Neural progenitor cell (in vitro differentiated cells): Measurements from ENCODE around the gene USP7. TPM values are rescaled to one million over a fixed set of nuclear protein-coding genes. Genes with fewer than 3 reads are reported as not detected.

Source experiments
- DNase-seq: peaks from one replicate; pipeline ENCODE4 v3.0.0-alpha.2; 2016; ENCODE audit warnings: low spot score
- H2AFZ ChIP-seq: fragments of 200-600 bp; sonication (generic); replicated peaks from 2 replicates; pipeline ENCODE4 v1.6.1; 2016; ENCODE audit warnings: antibody characterized with exemption
- H3F3A ChIP-seq: fragments of 200-600 bp; sonication (generic); 2 replicates; pipeline ENCODE4 v1.6.1; 2016; ENCODE audit warnings: antibody characterized with exemption, low read depth
- H3K27ac ChIP-seq: fragments of 200-600 bp; sonication (generic); 2 replicates; pipeline ENCODE4 v1.5.1; 2016; ENCODE audit warnings: mild to moderate bottlenecking
- H3K27me3 ChIP-seq: fragments of 200-600 bp; sonication (generic); 2 replicates; pipeline ENCODE4 v1.6.1; 2016; ENCODE audit warnings: mild to moderate bottlenecking, moderate library complexity
- H3K36me3 ChIP-seq: fragments of 200-600 bp; sonication (generic); 2 replicates; pipeline ENCODE4 v1.5.1; 2016
- H3K4me1 ChIP-seq: fragments of 200-600 bp; sonication (generic); 2 replicates; pipeline ENCODE4 v1.6.1; 2016; ENCODE audit warnings: mixed run types
- H3K4me2 ChIP-seq: fragments of 200-600 bp; sonication (generic); 2 replicates; pipeline ENCODE4 v1.6.1; 2016
- H3K4me3 ChIP-seq: fragments of 200-600 bp; sonication (generic); 2 replicates; pipeline ENCODE4 v1.5.1; 2016
- H3K79me2 ChIP-seq: fragments of 200-600 bp; sonication (generic); 2 replicates; pipeline ENCODE4 v1.6.1; 2016; ENCODE audit warnings: low read depth
- H3K9ac ChIP-seq: fragments of 200-600 bp; sonication (generic); 2 replicates; pipeline ENCODE4 v1.6.1; 2016
- H3K9me3 ChIP-seq: fragments of 200-600 bp; sonication (generic); 2 replicates; pipeline ENCODE4 v1.5.1; 2016; ENCODE audit warnings: low read depth
- H4K20me1 ChIP-seq: fragments of 200-600 bp; sonication (generic); 2 replicates; pipeline ENCODE4 v1.6.1; 2016; ENCODE audit warnings: low read depth
- H3K27ac Mint-ChIP-seq: 3 replicates; pipeline ENCODE4 v1.8.0; 2021; ENCODE audit warnings: mixed read lengths
- H3K27me3 Mint-ChIP-seq: 2 replicates; pipeline ENCODE4 v1.8.0; 2022; ENCODE audit warnings: low read depth, mild to moderate bottlenecking, inconsistent platforms, moderate library complexity, mixed read lengths; ENCODE audit not compliant: insufficient read depth
- H3K36me3 Mint-ChIP-seq: 3 replicates; pipeline ENCODE4 v1.8.0; 2021; ENCODE audit warnings: mixed read lengths
- H3K4me1 Mint-ChIP-seq: 3 replicates; pipeline ENCODE4 v1.8.0; 2021; ENCODE audit warnings: mixed read lengths
- H3K4me3 Mint-ChIP-seq: 3 replicates; pipeline ENCODE4 v1.8.0; 2021; ENCODE audit warnings: mild to moderate bottlenecking, moderate library complexity, mixed read lengths
- H3K9me3 Mint-ChIP-seq: 3 replicates; pipeline ENCODE4 v1.8.0; 2020; ENCODE audit warnings: mixed read lengths
- CTCF ChIP-seq: fragments of 200-600 bp; sonication (generic); IDR thresholded peaks from 2 replicates; pipeline ENCODE4 v1.5.1; 2017; ENCODE audit warnings: antibody characterized with exemption, mild to moderate bottlenecking
- EZH2 ChIP-seq: fragments of 200-600 bp; sonication (generic); IDR thresholded peaks from 2 replicates; pipeline ENCODE4 v1.6.1; 2017; ENCODE audit warnings: antibody characterized with exemption, mild to moderate bottlenecking, moderate library complexity
- EZH2phosphoT487 ChIP-seq: fragments of 200-600 bp; sonication (generic); IDR thresholded peaks from 2 replicates; pipeline ENCODE4 v1.6.1; 2017; ENCODE audit warnings: antibody characterized with exemption
- total RNA-seq: library from RNA; depleted of rRNA; stranded (reverse); fragments of >200 nt; gene quantifications from 2 replicates; pipeline ENCODE4 v1.2.3, GENCODE V29; 2015; ENCODE audit warnings: low replicate concordance

Gene USP7
- total RNA-seq, 1 donor from 2014 or later = 90.3 TPM

- H3K27ac Mint-ChIP-seq = no peak overlapping the region
- no peak for DNase-seq
- Histone ChIP-seq H3K9ac (no peak overlapping the region), H3K27me3 (no peaks in the 10 kb centered on the region), H3K4me3 (no peak overlapping the region), H3F3A (no peaks in the 10 kb centered on the region), H3K27ac (no peak overlapping the region), H3K9me3 (no peaks in the 10 kb centered on the region), H4K20me1 (peaks cover 11% of the 10 kb centered on the region), H3K36me3 (peaks cover 18% of the 10 kb centered on the region), H3K4me1 (no peaks in the 10 kb centered on the region), H3K79me2 (no peaks in the 10 kb centered on the region), H3K4me2 (no peak overlapping the region), H2AFZ (no peak overlapping the region)
- H3K4me1 Mint-ChIP-seq = no peaks in the 10 kb centered on the region
- H3K9me3 Mint-ChIP-seq = no peaks in the 10 kb centered on the region
- peaks cover under 1% of the 10 kb centered on the region for H3K27me3 Mint-ChIP-seq
- TF ChIP-seq EZH2 = no peak
- TF ChIP-seq CTCF = peak; percentile 5
- TF ChIP-seq EZH2phosphoT487 = no peak
- H3K36me3 Mint-ChIP-seq = peaks cover 54% of the 10 kb centered on the region
- H3K4me3 Mint-ChIP-seq = no peak overlapping the region
Observed at GRCh38 chr16:8899709-8900317, 63.9 kb downstream of the USP7 start.

- Mint-ChIP-seq H3K4me3 (no peak overlapping the region), H3K27me3 (peaks cover 3% of the 10 kb centered on the region)
- no peak overlapping the region for H3K4me2 ChIP-seq
Observed at GRCh38 chr16:8898660-8899318, 64.9 kb downstream of the USP7 start.

GRCh38 chr16:8894736-8895334, 68.9 kb downstream of the USP7 start:
- Histone ChIP-seq H3K9ac (no peak overlapping the region), H3F3A (no peaks in the 10 kb centered on the region), H3K36me3 (peaks cover 9% of the 10 kb centered on the region), H3K79me2 (no peaks in the 10 kb centered on the region), H3K4me1 (no peaks in the 10 kb centered on the region), H4K20me1 (peaks cover 25% of the 10 kb centered on the region), H3K4me2 (no peak overlapping the region), H2AFZ (no peak overlapping the region), H3K27me3 (no peaks in the 10 kb centered on the region), H3K9me3 (no peaks in the 10 kb centered on the region), H3K27ac (no peak overlapping the region), H3K4me3 (no peak overlapping the region)
- Mint-ChIP-seq H3K4me1 (peaks cover 37% of the 10 kb centered on the region), H3K36me3 (peaks cover 48% of the 10 kb centered on the region), H3K9me3 (no peaks in the 10 kb centered on the region), H3K4me3 (no peak overlapping the region), H3K27me3 (peaks cover 3% of the 10 kb centered on the region), H3K27ac (peak overlapping the region; percentile 91)
- no peak for DNase-seq
- no peak for TF ChIP-seq EZH2
- TF ChIP-seq EZH2phosphoT487 = no peak
- no peak for TF ChIP-seq CTCF

More at GRCh38 chr16:8898660-8899318, 64.9 kb downstream of the USP7 start:
- H3K9me3 Mint-ChIP-seq = no peaks in the 10 kb centered on the region
- Histone ChIP-seq H3K9me3 (no peaks in the 10 kb centered on the region), H3K4me1 (no peaks in the 10 kb centered on the region), H3K79me2 (no peaks in the 10 kb centered on the region), H3F3A (no peaks in the 10 kb centered on the region), H3K9ac (no peak overlapping the region), H4K20me1 (peaks cover 12% of the 10 kb centered on the region), H3K27me3 (no peaks in the 10 kb centered on the region), H2AFZ (no peak overlapping the region), H3K36me3 (peaks cover 18% of the 10 kb centered on the region), H3K4me3 (no peak overlapping the region), H3K27ac (no peak overlapping the region)
- no peak overlapping the region for H3K27ac Mint-ChIP-seq
- no peak for DNase-seq
- peaks cover 6% of the 10 kb centered on the region for H3K4me1 Mint-ChIP-seq
- peaks cover 54% of the 10 kb centered on the region for H3K36me3 Mint-ChIP-seq
- TF ChIP-seq EZH2phosphoT487 (no peak), EZH2 (no peak), CTCF (no peak)
